WI38 (cell line): ENCODE data around the gene ITPA.
A peak's percentile ranks its signal among the peaks of the same experiment; 100 is the strongest.

ENCODE experiments used
- H3K4me3 ChIP-seq: 2 replicates; pipeline ENCODE4 v1.5.1; 2011; ENCODE audit warnings: low read depth, mild to moderate bottlenecking, control low read depth, low read length
- CTCF ChIP-seq: IDR thresholded peaks from 2 replicates; pipeline ENCODE4 v1.5.1; 2012; ENCODE audit warnings: low read depth, mild to moderate bottlenecking, control low read depth, low read length

Gene ITPA

DNA sequence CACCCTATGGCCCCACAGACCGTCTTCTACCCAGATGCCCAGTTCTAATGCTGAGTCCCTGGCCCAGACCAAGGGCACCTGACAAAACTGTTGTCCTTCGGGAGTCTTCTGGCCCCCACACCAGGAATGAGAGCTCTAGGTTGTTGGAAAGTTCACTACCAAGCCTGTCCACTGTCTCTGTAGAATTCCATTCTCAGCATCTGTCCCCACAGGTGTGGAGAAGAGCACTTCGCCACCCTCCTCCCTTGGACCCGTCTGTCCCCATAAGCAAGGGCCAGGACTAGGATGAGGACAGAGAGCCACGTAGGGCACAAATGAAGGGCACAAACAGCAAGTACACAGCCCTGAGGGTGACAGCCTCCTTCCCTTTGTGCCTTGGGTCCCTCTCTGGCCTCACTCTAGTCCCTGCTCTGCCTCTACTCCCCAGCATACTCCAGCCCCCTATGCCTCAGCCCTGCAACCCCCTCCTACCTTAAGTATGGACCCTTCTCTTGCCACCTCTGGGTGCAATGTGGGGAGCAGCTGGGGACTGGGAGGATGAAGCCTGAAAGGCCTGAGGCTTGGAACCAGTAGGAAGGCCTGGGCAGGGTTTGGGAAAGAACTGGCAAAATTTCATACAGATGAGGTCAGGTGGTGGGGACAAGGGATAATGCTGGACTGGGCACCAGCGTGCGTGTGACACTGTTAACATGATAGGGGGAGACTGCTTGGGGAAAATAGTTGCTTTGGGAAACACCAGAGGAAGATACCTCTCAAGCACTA is 40.3 kb upstream of the ITPA start:
- no peak for TF ChIP-seq CTCF
- no peak overlapping the region for H3K4me3 ChIP-seq

- no peak overlapping the region for H3K4me3 ChIP-seq
- no peak for TF ChIP-seq CTCF
Observed at GRCh38 chr20:3171391-3172125, 37.7 kb upstream of the ITPA start.

DNA sequence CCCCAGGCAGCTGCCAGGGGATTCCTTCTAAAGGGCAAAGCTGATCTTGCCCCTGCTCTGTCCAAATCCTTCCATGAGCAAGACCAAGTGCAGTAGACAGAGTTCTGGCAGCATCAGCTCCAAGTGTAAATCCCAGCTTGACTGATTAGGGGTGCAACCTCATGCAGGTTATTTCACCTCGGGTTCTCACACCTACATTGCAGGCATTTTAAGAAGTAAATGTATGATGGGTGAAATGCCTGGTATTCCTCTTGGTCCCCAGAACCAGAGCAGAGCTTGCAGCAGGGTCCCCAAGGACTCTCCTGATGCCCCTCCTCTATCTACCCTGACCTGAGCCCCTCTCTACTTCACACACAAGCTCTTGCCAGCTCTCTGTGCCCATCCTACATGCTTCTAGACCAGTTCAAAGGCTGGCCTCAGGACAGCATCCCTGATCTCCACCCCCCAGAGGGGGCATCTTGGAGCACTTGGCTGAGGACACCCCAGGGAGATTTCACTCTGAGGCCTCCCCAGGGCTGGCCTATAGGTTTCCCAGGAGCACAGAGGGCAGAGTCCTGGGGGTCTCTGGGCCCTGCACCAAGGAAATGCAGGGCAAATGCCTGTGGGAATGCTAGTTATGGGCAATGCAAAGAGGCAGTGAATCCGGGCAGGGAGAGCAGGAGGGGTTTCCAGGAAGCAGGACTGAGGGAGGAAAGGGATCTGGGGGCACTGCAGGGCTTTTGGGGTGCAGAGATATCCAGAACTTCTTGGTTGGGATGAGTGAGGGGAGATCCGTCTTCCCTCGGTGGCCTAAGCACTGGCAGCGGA is 37.0 kb upstream of the ITPA start:
- TF ChIP-seq CTCF, result no peak

GRCh38 chr20:3172933-3173609 is 36.2 kb upstream of the ITPA start, which contains the start of gene LZTS3:
Gene LZTS3, minus strand, starts transcription at chr20:3173549. Its CDS starts 6,386 bp downstream, at chr20:3167163.
- no peak for TF ChIP-seq CTCF
- peak within 1 kb of the TSS; percentile 94 for H3K4me3 ChIP-seq

More for the DNA sequence above, 37.0 kb upstream of the ITPA start:
- peak overlapping the region; percentile 94 for H3K4me3 ChIP-seq

- no peak for TF ChIP-seq CTCF
- H3K4me3 ChIP-seq, result peak overlapping the region; percentile 94
Observed at GRCh38 chr20:3173610-3174441, 35.5 kb upstream of the ITPA start.
